Neural progenitor cell (in vitro differentiated cells): ENCODE measurements around the gene ZNF107.

Source experiments
- EZH2 ChIP-seq: fragments of 200-600 bp; sonication (generic); IDR thresholded peaks from 2 replicates; pipeline ENCODE4 v1.6.1; 2017; ENCODE audit warnings: antibody characterized with exemption, mild to moderate bottlenecking, moderate library complexity
- TF ChIP-seq, protein P1 (sequence below): fragments of 200-600 bp; sonication (generic); IDR thresholded peaks from 2 replicates; pipeline ENCODE4 v1.5.1; 2017; ENCODE audit warnings: antibody characterized with exemption, mild to moderate bottlenecking

DNA sequence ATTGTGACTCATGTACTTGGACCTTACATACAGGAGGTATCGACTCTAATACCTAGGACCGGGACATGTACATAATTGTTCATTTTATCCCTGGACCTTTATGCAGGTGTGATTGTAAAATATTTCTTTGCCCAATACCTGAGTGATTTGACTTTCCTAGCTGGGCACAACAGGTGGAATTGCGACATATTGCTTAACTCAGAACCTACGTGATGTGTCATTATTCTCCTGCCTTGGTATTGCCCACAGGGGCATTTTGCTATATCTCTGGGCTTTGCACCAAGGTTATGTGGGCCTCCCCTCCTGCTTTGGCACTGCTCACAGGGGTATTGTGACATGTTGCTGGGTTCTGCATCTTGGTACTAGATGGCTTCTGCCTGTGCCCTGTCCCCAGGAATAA is 23.9 kb upstream of the ZNF107 start:
- TF ChIP-seq, protein P1, sequence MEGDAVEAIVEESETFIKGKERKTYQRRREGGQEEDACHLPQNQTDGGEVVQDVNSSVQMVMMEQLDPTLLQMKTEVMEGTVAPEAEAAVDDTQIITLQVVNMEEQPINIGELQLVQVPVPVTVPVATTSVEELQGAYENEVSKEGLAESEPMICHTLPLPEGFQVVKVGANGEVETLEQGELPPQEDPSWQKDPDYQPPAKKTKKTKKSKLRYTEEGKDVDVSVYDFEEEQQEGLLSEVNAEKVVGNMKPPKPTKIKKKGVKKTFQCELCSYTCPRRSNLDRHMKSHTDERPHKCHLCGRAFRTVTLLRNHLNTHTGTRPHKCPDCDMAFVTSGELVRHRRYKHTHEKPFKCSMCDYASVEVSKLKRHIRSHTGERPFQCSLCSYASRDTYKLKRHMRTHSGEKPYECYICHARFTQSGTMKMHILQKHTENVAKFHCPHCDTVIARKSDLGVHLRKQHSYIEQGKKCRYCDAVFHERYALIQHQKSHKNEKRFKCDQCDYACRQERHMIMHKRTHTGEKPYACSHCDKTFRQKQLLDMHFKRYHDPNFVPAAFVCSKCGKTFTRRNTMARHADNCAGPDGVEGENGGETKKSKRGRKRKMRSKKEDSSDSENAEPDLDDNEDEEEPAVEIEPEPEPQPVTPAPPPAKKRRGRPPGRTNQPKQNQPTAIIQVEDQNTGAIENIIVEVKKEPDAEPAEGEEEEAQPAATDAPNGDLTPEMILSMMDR = no peak
- no peak for TF ChIP-seq EZH2
